LNCAP (cell line): ENCODE results near the gene MDFI.
A peak's percentile ranks its signal among the peaks of the same experiment; 100 is the strongest.

ENCODE experiments used
- CTCF ChIP-seq: fragments of 450-650 bp; IDR thresholded peaks from 2 replicates; pipeline ENCODE4 v1.5.1; 2017; ENCODE audit warnings: mild to moderate bottlenecking

The MDFI gene

GRCh38 chr6:41678511-41679084 lies 40.3 kb downstream of the MDFI start:
- no peak for TF ChIP-seq CTCF

- no peak for TF ChIP-seq CTCF
Measured at GRCh38 chr6:41679696-41680095, 41.4 kb downstream of the MDFI start.

- TF ChIP-seq CTCF, result no peak
Measured at GRCh38 chr6:41680182-41680965, 42.1 kb downstream of the MDFI start.

GRCh38 chr6:41682056-41682477 lies 43.8 kb downstream of the MDFI start:
- TF ChIP-seq CTCF, result peak; percentile 84

GRCh38 chr6:41682497-41683272 lies 44.4 kb downstream of the MDFI start:
- TF ChIP-seq CTCF, result no peak

- TF ChIP-seq CTCF, result no peak
Measured at GRCh38 chr6:41683273-41683522, 44.9 kb downstream of the MDFI start.

GRCh38 chr6:41683523-41684310 lies 45.4 kb downstream of the MDFI start:
- TF ChIP-seq CTCF, result peak; percentile 84
